ENCODE measurements around the gene SMIM23.

- no peak for TF ChIP-seq CTCF (IDR thresholded peaks at IDR 0.05)
- TF ChIP-seq POLR2A (IDR thresholded peaks at IDR 0.05): no peak
Measured at GRCh38 chr5:171825051-171825450, 39.4 kb downstream of the SMIM23 start.
